CD4-positive, alpha-beta T cell treated with Interleukin-6 for 4 hours (primary cell): Measurements from ENCODE around the gene ERICH3.

Source experiments
- DNase-seq: peaks from one replicate; pipeline ENCODE4 v3.0.0-alpha.2; 2020; ENCODE audit warnings: mixed read lengths

The ERICH3 gene

GRCh38 chr1:74586253-74586897 lies 87.2 kb downstream of the ERICH3 start:
- DNase-seq, result no peak

- no peak for DNase-seq
Measured at GRCh38 chr1:74584185-74584584, 89.4 kb downstream of the ERICH3 start.

- DNase-seq, result no peak
Measured at GRCh38 chr1:74583397-74583796, 90.2 kb downstream of the ERICH3 start.

DNA sequence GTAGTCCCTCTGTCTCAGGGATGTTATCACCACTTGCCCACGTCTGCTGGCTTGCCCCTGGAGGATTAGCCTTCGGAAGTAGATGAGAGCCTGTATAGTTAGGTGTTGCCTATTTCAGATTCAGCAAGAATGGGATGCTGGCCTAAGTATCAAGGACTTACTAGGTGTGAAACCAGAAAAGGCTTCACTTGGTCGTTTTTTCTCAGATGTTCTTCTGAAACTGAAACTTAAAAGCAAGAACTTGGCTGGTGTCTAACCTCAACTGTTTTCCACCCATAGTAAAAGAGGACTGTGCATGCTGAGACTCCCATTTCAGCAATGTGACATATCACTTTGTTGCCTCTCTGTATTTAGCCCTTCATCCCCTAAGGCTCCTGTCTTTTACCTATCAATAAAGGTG lies 94.2 kb downstream of the ERICH3 start:
- DNase-seq, result no peak

- DNase-seq, result no peak
Measured at GRCh38 chr1:74578101-74578500, 95.5 kb downstream of the ERICH3 start.

- no peak for DNase-seq
Measured at GRCh38 chr1:74571891-74572290, 101.7 kb downstream of the ERICH3 start.

DNA sequence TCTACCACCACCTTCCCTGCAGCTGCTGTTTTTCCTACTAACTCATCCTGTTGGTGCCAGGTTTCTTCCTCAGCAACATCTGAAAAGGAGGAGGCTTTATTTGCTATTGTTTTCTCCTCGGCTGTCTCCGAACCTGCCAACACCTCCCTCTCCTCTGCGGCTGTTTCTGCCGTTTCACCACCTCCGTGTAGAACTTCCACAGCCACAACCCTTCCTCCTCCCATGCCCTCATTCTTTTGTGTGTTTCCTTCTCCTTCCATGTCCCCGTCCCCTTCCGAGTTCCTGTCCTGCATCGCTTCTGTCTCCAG lies 102.1 kb downstream of the ERICH3 start:
- DNase-seq, result no peak

GRCh38 chr1:74570797-74571492 lies 102.6 kb downstream of the ERICH3 start:
- DNase-seq, result no peak

DNA sequence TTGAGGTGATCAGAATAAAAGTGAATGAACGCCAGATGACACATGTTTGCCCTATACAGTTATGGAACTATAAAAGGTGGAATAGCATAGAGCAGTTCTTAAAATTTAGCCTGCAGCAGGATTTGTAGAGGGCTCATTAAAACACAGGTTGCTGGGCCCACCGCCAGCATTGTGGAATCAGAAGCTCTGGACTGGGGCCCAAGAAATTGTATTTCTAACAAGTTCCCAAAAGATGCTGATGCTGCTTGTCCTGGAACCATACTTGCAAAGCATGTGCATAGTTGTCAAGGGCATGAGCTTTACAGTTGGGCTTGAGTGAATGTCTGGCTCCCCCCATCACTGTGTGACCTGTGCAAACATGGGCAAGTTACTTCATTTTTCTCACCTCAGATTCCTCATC lies 123.7 kb downstream of the ERICH3 start:
- no peak for DNase-seq

DNA sequence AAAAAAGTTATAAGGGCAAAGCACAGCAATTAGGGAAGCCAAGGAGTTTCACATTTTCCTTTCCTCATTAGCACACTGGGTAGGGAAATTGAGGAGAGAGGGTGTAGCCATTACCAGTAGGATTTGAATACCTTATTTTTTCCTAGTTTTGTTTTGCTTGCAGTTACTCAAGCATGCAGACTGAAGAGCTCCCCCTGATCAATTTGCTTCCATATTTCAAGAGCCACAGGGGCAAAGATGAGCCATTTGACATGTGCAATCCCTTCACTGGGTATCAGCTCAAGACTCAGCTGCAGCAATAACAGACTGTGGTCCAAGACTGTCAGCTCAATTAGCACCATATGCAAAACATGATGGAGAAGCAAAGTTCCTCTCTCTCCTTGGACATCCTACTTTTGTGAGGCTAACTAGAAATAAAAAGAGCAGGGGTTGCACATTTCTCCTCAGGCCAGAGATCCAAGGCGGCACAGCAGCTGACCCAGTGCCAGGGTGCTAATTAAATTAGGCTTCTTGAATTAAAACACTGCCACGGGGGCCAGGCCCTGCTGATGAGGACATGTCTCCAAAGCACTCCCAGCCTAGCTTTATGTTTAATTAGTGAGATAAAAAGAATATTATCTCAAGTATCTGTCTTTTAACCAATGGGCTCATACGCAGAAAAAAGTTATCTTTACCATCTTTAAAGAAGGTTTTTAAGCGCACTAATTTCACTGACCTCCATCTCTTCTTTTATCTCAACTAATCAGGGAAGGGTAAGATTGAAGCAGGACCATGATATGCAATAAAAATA lies 124.4 kb downstream of the ERICH3 start:
- no peak for DNase-seq

DNA sequence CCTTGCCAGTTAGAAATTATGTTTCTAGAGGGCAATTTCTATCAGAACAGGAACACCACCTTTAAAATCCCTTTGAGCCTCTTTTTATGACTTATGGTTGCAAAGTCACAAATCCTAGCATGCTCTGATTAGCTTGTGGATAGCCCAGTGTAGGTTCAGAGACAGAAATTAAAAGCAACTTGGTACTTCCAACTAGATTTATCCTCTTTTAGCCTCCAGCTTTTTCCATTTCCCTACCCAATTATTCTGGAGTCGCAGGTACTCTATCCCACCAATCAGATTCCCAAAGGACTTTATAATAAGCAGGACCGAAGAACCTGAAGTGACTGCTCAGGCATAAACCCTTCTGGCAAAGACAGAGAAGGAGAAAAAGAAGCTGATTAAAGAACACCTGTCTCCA lies 127.8 kb downstream of the ERICH3 start:
- DNase-seq, result no peak

- no peak for DNase-seq
Measured at GRCh38 chr1:74534241-74534640, 139.4 kb downstream of the ERICH3 start.

GRCh38 chr1:74531796-74532195 lies 141.8 kb downstream of the ERICH3 start:
- DNase-seq, result no peak

GRCh38 chr1:74530892-74531291 lies 142.7 kb downstream of the ERICH3 start:
- no peak for DNase-seq

GRCh38 chr1:74528123-74528522 lies 145.5 kb downstream of the ERICH3 start:
- no peak for DNase-seq

GRCh38 chr1:74526708-74527107 lies 146.9 kb downstream of the ERICH3 start:
- no peak for DNase-seq

DNA sequence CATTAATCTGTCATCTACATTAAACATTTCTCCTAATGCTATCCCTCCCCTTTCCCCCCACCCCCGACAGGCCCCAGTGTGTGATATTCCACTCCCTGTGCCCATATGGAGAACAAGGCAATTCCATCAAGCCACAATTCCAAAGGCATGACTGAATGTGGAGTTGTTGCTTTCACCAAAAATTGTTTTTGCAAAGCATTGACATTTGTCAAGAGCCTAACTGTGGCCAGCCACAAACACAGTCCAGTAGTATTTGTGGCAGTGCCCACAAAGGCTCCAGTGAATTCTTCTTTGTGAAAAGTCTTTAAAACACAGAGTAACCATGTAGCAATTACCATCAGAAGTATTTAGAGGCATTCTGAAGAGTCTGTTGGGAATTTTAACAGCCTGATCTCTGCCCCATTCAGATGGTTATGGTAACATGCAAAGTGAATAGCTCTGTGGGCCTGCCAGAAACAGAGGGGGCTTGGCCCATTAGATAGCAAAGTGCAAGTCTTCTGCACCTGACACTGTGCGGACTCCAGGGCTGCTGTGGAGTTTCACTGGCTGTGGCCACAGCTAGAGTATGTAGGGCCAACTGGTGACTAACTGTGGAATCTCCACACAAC lies 149.6 kb downstream of the ERICH3 start:
- no peak for DNase-seq

DNA sequence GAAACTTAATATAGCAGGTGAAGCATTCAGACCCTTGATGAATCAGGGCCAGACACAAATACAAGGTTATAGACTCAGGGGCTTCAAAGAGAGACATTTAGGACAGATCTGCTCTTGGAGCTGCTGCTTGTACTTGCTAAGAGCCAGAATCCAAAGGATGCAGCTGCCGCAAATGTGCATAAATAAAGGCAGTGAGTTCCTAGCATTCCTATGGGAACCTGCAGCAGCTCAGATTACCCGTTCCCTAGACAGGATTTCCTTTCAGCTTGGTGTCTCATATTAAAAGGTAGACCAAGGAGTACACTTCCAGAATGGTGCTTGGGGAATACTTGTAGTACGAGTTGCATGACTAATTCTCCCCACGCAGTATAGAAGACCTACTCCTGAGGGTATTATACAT lies 151.4 kb downstream of the ERICH3 start:
- DNase-seq, result no peak
